Suprapubic skin (tissue), 4 donors: ENCODE results near the gene NFYB.

ENCODE experiments used
- POLR2A ChIP-seq, 2 donors: fragments of 450-650 bp; IDR thresholded peaks; one replicate each; pipeline ENCODE4 v1.6.1; 2017; ENCODE audit warnings: antibody characterized with exemption in 2 of 2, mild to moderate bottlenecking in 2 of 2, moderate library complexity in 2 of 2
- POLR2AphosphoS5 ChIP-seq, 3 donors: sonication (generic); formaldehyde crosslinking; IDR thresholded peaks; one replicate each; pipeline ENCODE4 v1.6.1; 2017; ENCODE audit warnings: antibody characterized with exemption in 3 of 3
- TF ChIP-seq, protein P1 (sequence below), 2 donors: fragments of 200-600 bp in 1 of 2; fragments of 450-650 bp in 1 of 2; sonication (generic) in 1 of 2; IDR thresholded peaks; one replicate each; pipeline ENCODE4 v1.5.1; 2016 to 2019; ENCODE audit warnings: antibody characterized with exemption in 2 of 2, mild to moderate bottlenecking in 1 of 2, moderate library complexity in 1 of 2

DNA sequence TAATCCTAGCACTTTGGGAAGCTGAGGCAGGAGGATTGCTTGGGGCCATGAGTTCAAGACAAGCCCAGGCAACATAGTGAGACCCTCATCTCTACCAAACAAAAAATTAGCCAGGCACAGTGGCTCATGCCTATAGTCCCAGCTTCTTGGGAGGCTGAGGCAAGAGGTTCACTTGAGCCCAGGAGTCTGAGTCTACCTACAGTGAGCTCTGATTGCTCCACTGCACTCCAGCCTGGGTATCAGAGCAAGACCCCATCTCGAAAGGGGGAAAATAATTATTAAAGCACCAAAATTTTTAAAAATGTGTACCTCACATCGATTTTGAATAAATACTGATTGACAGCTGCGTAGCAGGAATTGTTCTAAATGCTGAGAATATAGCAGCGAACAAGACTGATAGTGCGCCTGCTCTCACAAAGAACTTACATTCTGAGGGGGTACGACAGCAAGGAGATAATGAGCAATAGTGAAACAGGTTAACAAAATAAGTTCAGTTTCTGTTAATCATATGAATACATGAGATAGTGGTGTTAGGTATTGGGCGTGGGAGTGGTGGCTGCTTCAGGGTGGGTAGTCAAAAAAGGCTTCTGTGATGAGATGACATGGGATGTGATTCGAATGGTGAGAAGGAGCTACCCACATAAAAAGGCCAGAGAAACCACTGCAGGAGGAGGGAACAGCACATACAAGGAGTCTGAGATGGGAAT lies 54.1 kb downstream of the NFYB start:
- TF ChIP-seq POLR2A (IDR thresholded peaks at IDR 0.05): no peak
- TF ChIP-seq, protein P1, sequence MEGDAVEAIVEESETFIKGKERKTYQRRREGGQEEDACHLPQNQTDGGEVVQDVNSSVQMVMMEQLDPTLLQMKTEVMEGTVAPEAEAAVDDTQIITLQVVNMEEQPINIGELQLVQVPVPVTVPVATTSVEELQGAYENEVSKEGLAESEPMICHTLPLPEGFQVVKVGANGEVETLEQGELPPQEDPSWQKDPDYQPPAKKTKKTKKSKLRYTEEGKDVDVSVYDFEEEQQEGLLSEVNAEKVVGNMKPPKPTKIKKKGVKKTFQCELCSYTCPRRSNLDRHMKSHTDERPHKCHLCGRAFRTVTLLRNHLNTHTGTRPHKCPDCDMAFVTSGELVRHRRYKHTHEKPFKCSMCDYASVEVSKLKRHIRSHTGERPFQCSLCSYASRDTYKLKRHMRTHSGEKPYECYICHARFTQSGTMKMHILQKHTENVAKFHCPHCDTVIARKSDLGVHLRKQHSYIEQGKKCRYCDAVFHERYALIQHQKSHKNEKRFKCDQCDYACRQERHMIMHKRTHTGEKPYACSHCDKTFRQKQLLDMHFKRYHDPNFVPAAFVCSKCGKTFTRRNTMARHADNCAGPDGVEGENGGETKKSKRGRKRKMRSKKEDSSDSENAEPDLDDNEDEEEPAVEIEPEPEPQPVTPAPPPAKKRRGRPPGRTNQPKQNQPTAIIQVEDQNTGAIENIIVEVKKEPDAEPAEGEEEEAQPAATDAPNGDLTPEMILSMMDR (IDR thresholded peaks at IDR 0.05): no peak
- no peak for TF ChIP-seq POLR2AphosphoS5 (IDR thresholded peaks at IDR 0.05)
